ENCODE results near the gene TMEM205.

TMEM205 gene

DNA sequence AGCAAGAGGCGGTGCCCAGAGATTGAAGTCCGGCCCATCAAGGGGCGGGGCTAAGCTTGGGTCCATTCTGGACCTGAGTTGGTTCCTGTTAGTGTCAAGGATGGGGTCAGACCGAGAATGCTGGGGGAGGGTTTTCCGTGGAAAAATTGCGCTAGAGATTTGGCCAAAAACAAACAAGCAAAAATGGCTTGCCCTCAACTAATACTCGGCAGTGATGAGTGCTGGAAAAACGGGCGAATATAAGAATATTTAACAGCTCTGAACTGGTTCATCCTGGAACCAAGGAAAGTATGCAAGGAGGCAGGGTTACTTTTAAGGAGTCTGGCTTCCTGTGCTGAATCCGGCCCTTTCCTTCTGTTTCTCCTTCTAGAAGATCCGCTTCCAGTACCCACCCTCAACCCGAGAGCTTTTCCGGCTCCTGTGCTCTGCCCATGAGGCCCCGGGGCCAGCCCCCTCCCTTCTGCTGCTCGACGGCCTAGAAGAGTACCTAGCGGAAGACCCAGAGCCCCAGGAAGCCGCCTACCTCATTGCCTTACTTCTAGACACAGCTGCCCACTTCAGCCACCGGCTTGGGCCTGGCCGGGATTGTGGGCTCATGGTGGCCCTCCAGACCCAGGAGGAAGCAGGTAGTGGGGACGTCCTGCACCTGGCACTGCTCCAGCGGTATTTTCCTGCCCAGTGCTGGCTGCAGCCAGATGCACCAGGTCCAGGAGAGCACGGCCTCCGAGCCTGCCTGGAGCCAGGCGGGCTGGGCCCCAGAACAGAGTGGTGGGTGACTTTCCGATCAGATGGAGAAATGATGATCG, 29.3 kb upstream of the TMEM205 start:
- DNase-seq (ENCODE audit: low spot score) = peak; percentile 58

DNA sequence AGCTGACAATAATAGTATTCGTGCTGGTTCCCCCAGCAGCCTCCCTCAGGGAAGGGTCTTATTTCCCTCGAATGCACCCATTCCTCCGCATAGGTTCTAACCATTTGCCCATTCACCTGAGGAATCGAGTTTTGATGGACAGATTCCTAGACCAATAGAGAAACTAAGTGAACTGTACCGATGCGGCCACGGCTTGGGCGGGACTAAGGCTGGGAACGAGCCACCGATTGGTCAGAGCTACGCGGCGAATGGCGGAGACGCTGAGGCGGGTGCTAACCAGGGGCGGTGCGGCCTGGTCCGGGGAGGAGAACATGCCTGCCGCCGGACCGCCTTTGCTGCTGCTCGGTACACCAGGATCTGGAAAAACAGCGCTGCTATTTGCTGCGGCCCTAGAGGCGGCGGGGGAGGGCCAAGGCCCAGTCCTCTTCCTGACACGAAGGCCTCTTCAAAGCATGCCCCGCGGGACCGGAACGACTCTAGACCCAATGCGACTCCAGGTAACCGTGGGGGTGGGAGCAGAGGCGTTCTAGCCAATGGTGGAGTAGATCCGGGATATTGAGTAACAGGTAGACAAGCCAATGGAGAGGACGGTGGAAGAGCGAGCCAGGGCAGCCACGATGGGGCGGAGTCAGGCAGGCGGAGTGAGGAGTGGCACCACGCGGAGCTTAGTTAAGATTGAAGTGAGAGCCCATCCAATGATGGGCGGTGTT, 28.5 kb upstream of the TMEM205 start, which contains the start of gene SWSAP1:
SWSAP1 (plus strand) TSS at position 234 of the 710 bp plus-strand sequence; CDS start at position 249, 15 bp downstream.
- TF ChIP-seq, protein P1, sequence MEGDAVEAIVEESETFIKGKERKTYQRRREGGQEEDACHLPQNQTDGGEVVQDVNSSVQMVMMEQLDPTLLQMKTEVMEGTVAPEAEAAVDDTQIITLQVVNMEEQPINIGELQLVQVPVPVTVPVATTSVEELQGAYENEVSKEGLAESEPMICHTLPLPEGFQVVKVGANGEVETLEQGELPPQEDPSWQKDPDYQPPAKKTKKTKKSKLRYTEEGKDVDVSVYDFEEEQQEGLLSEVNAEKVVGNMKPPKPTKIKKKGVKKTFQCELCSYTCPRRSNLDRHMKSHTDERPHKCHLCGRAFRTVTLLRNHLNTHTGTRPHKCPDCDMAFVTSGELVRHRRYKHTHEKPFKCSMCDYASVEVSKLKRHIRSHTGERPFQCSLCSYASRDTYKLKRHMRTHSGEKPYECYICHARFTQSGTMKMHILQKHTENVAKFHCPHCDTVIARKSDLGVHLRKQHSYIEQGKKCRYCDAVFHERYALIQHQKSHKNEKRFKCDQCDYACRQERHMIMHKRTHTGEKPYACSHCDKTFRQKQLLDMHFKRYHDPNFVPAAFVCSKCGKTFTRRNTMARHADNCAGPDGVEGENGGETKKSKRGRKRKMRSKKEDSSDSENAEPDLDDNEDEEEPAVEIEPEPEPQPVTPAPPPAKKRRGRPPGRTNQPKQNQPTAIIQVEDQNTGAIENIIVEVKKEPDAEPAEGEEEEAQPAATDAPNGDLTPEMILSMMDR (IDR thresholded peaks at IDR 0.05; ENCODE audit: extremely low read depth, missing control alignments) = no peak
- peak; percentile 97 for DNase-seq (ENCODE audit: low spot score)

More for the DNA sequence above, 29.3 kb upstream of the TMEM205 start:
- TF ChIP-seq, protein P1 (IDR thresholded peaks at IDR 0.05; ENCODE audit: extremely low read depth, missing control alignments) = no peak

DNA sequence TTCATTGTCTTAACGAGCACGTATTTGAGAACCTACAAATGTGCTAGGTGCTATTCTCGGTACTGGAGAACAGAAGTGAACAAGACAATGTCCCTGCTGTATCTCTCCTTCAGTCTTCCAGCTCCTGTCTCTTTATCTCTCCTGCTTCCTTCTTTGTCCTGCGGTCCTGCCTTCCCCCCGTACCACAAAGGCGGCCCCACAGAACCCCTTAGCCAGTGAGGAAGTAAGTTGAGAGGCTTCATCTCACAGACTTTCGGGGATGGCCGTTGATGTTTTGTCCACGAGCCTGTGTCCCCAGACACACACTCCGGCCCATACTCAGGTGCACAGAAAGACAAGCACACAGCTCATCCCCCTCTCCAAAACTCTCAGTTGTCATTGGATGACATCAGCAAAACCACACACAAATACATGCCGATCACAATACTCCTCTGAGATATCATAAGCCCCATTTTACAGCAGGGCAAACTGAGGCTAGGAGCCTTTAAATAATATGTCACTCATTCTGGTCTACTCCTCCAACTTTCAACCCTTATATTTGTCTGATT, 27.9 kb upstream of the TMEM205 start:
- no peak for DNase-seq (ENCODE audit: low spot score)

DNA sequence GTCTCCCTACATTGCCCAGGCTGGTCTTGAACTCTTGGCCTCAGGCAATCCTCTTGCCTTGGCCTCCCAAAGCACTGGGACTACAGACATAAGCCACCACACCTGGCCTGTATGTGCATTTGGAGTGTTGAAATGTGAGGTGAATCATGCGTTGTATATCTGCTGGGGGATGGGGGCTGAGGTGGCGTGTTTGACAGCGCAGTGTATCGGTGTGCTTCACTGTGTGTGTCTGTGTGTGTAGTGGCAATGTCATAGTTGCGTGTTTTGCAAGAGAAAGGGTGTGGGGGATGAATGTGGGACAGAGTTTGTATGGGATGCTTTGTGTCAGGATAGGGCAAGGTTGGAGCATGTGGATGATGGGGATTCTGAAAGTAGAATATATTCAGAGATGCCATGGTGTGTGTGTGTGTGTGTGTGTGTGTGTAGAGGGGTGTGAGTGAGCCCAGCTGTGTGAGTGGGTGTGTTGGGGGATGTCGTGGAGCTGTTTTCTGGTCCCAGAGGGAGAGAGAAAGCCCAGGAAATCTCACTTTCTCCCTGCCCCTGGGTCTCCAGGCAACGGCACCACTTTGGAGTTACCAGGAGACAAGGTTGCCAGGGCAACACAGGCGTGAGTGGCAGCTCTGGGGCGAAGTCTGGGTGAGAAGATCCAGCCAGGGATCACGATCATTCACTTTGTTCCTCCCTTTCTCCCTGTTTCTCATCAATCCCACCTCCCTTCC, 27.3 kb upstream of the TMEM205 start:
- TF ChIP-seq, protein P1 (IDR thresholded peaks at IDR 0.05; ENCODE audit: extremely low read depth, missing control alignments) = no peak
- DNase-seq (ENCODE audit: low spot score) = no peak

More for the DNA sequence above, 27.9 kb upstream of the TMEM205 start:
- TF ChIP-seq, protein P1 (IDR thresholded peaks at IDR 0.05; ENCODE audit: extremely low read depth, missing control alignments) = no peak

DNA sequence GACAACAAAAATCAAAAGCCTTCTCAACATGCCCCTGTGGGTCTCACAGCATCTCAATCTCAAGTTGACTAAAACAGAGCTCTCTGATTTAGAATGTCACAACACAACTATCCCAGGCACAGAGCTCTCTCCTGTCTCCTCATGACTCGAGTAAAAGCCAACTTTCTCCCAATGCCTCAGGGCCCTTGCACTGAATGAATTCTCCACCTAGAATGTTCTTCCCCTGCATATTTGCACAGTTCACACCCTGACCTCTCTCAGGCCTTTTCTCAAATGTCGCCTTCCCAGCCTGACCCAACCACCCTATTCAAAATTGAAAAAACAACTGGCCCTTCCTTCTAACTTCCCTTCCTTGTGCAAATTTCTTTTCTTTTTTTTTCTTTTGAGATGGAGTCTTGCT, 24.7 kb upstream of the TMEM205 start:
- no peak for DNase-seq (ENCODE audit: low spot score)
- TF ChIP-seq, protein P1 (IDR thresholded peaks at IDR 0.05; ENCODE audit: extremely low read depth, missing control alignments) = no peak

DNA sequence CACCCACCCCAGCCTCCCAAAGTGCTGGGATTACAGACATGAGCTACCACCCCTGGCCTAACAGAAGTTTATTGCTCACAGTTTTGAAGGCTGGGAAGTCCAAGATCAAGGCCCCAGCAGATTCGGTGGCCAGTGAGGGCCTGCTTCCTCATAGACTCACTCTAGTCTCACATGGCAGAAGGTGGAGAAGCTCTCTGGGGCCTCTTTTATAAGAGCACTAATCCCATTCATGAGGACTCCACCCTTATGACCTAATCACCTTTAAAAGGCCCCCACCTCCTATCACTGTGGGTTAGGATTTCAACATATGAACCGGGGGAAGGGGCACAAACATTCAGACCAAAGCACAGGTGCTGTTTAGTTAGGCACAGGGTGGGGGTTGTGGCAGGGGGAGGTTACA, 21.5 kb upstream of the TMEM205 start:
- no peak for DNase-seq (ENCODE audit: low spot score)
- TF ChIP-seq, protein P1 (IDR thresholded peaks at IDR 0.05; ENCODE audit: extremely low read depth, missing control alignments) = no peak

Data from GM20000 (cell line).